ENCODE results near the gene MKRN1.

DNA sequence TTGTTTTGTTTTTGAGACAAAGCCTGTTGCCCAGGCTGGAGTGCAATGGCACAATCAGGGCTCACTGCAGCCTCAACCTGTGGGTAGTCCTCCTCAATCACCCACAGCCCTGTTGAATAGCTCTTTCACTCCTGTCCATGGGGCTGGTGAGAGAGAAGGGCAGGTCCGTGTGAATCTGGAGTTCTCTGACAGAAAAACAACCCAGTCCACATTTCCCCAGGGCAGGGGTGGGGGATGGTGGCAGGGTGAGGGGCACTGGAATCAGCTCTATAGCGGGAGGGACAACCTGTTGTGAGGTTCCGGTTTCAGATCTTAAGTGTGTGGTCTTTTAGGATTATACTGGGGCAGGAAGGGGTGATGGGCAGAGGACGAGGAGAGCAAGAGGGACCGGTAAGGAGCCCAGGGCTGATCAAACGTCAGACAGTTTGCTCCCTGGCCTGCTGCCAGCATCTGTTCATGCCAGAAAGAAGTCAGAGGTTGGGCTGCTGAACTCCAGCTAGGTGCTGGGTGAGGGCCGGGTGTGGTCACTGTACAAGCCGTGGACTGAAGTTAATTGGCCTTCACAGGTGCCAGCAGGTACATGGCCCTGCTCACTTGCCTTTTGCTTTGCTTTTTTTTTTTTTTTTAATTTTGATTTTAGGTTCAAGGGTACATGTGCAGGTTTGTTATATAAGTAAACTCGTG lies 33.2 kb upstream of the MKRN1 start:
- TF ChIP-seq, protein P1, sequence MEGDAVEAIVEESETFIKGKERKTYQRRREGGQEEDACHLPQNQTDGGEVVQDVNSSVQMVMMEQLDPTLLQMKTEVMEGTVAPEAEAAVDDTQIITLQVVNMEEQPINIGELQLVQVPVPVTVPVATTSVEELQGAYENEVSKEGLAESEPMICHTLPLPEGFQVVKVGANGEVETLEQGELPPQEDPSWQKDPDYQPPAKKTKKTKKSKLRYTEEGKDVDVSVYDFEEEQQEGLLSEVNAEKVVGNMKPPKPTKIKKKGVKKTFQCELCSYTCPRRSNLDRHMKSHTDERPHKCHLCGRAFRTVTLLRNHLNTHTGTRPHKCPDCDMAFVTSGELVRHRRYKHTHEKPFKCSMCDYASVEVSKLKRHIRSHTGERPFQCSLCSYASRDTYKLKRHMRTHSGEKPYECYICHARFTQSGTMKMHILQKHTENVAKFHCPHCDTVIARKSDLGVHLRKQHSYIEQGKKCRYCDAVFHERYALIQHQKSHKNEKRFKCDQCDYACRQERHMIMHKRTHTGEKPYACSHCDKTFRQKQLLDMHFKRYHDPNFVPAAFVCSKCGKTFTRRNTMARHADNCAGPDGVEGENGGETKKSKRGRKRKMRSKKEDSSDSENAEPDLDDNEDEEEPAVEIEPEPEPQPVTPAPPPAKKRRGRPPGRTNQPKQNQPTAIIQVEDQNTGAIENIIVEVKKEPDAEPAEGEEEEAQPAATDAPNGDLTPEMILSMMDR (IDR thresholded peaks at IDR 0.05) = no peak
- TF ChIP-seq ZFX (IDR thresholded peaks at IDR 0.05; ENCODE audit: borderline replicate concordance) = no peak

Data from 22Rv1 (cell line).